COLO829 (cell line): ENCODE data around the gene GDPD3.
"Not testable (repeated sequence)": the region's sequence is repeated elsewhere in the genome, so short reads cannot be mapped to it uniquely, and the experiment has no call there.

Source experiments
- DNase-seq: peaks from one replicate; pipeline ENCODE4 v3.0.0; 2012; ENCODE audit warnings: low spot score

Gene GDPD3

DNA sequence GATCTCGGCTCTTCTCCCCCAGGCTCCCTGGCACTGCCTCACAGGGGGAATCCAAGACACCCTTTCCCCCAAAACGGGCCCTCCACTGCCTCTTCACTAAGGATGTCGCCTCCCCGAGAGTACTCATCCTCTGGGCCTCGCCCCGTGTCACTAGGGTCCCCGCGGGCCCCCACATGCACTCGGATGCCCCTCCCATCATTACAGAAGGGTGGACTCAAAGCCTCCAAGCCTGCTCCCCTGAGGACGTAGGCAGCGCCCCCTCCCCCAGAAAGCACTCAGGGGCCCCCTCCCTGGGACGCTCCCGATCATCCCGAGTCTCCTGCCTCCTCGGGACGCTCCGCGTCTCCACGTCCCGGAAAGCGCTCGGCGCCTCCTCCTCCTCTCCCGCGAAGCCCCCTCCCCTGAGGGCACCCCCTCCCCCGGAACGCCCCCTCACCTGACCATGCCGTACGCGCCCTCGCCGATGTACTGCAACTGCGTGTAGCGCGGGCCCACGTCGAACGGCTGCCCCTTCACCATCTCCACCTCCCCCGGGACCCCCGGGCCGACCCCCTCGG, 9.3 kb upstream of the GDPD3 start:
- DNase-seq: no peak

DNA sequence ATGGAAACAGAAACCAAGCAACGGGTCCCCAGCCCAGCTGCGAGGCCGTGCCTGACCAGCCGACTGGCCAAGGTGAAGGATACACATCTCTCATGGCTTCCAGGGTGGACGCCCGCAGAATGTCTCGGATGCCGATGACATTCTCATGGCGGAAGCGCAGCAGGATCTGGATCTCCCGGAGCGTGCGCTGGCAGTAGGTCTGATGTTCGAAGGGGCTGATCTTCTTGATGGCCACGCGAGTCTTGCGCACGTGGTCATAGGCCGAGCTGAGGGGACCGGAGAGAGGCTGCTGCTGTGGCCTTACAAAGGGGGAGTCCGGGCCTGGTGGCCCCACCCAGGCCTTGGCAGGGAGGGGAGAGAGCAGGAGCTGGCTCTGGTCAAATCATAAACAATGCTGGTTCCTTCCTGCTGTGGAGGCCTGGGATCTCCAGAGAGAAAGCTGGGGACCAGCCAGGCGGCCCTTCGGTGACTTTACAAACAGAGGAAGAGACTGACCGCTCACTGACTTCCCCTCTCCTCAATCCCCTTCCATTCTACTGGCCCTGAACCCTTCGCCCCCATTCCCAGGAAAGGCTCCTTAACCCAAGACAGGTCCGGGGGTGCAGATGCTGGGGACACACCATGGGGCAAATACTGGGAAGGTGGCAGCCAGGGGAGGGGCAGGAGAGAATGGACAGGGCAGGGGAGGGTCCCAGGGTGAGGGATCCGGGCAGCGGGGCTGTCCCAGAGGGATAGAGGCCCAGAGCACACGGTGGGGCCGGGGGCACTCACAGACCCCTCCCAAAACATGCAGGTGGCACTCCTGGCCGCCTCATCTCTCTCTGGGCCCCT, 8.6 kb upstream of the GDPD3 start:
- DNase-seq: no peak

DNA sequence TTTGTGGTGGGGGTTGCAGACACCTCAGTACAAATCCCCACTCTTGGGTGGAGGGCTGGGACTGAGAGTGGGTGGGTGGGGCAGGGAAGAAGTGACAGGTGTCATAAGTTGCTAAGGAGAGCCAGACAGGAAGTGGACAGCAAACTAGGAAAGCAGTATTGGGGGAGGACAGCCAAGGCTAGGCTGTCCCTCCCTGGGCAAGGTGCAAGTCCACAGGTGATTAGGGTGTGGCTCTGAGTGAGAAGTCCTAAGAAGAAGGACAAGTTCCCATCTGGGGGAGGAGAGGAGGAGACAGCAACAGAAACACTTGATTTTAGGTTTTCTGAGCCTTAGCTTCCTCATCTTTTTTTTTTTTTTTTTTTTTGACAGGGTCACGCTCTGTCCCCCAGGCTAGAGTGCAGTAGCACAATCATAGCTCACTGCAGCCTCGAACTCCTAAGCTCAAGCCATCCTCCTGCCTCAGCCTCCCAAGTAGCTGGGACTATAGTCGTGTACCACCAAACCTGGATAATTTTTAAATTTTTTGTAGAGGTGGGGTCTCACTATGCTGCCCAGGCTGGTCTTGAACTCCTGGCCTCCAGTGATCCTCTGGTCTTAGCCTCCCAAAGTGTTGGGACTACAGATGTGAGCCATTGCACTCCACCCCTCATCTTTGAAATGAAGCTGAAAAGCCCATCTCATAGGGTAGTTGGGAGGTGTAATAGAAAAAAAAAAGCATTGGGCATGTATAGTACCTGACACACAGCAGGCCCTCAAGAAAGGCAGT, 7.2 kb upstream of the GDPD3 start:
- no peak for DNase-seq

DNA sequence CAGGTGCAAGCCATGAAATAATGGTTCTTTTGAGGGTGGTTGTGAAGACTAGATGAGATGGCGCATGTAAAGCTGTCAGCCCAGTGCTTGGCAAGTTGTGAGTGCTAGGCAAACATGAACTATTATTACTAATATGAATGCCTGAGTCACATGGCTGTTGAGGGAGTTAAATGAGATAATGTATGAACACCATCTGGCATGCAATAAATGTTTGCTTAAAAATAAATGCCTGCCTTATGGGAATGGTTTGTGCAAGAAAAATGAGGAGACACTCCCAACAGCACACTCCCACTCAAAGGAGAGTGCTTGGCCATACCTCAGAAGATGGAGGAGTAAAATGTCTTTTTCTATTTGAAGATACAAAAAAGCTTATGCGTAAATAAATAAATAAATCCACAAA, 6.1 kb upstream of the GDPD3 start:
- no peak for DNase-seq

DNA sequence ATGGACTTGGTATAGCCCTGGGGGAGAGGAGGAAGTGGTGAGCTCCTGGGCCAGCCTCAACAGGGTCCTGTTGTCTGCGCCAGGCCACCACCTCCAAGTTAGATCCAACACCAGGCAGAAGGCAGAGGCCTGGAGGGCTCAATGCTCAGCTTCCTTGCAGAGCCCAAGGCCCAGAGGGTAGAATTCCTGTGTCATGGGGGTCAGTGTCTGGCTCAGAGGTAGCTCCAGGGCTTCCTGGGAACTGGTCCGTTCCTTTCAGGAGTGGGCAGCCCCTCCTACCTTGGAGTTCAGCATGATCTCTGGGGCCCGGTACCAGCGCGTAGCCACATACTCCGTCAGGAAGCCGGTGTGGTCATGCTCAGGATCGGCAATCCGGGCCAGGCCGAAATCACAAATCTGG, 4.4 kb upstream of the GDPD3 start:
- no peak for DNase-seq

DNA sequence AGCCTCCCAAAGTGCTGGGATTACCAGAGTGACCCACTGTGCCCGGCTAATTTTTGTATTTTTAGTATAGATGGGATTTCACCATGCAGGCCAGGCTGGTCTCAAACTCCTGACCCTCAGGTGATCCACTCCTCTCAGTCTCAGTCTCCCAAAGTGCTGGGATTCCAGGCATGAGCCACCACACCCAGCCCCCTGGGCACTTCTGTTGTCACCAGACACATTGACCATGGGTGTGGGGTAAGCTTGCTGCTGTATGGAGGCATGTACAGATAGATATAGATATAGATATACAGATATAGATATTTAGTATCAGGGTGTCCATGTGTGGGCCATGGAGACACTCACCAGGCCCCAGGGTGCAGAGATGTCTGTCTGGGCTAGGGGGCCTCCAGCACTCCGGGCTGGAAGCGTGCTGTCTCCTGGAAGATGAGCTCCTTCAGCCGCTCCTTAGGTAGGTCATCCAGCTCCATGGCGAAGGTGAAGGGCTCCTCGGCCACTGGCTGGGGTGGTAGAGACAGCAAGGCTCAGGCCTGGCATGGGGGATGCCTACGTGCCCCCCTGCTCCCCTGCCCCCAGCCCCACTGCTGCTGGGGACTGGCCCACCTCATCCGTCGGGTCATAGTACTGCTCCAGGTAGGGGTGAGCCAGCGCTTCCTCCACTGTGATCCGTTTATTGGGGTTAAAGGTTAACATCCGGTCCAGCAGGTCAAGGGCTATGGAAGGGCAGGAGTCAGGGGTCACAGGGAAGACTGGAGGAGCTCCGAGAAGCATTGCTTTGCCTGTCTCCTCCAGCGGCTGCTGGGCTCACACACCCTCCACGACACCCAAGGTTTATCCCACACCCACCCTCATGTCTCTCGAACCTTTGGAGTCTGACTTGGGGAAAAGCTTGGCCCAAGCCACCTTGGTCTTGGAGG, 3.2 kb upstream of the GDPD3 start:
- DNase-seq: no peak

DNA sequence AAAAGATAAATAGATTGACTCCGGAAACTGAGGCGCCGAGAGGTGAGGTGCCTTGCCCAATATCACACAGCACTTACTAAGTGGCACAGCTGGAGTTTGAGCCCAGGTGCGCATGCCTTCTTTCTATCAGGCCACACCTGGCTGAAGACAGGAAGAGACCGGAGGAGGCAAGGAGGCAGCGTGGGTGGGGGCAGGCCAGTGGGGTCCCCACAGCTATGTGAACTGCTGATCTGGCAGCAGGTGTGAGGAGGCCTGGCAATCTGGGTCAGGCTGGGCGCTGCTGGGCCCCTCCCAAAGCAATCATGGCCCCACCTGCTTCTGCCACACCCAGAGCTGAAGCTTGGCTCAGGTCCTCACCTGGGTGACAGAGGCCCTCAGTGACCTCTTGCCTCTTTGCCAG, 1.9 kb upstream of the GDPD3 start:
- no peak for DNase-seq

DNA sequence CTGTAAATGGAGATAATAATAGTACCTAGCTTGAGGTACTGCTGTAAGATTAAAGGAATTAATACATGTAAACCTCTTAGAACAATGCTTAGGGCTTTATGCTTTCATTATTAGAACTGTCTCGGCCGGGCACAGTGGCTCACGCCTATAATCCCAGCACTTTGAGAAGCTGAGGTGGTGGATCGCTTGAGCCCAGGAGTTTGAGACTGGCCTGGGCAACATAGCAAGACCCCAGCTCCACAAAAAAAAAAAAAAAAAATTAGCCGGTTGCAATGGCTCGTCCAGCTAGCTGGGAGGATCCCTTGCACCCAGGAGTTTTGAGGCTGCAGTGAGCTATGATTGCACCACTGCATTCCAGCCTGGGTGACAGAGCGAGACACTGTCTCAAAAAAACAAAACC, 1.5 kb upstream of the GDPD3 start:
- DNase-seq: not testable (repeated sequence)

DNA sequence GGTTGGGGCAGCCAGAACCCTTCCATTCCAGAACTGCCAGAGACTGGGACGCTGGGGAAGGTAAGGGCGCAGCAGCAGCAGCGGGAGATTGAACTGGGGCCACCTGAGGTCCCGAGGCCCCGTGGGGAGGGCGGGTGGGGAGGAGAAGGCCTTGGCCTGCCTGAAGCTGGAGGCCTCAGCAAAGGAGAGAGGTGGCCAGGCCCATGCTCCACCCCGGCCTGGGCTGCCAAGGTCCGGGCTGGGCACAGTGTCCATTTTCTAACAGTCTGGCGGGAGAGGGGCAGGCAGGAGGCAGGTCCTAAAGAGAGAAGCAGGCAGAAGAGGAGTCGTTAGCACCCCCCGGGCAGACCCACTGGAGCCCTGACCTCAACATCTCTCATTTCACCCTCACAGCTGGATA, 1.1 kb upstream of the GDPD3 start:
- DNase-seq: no peak

DNA sequence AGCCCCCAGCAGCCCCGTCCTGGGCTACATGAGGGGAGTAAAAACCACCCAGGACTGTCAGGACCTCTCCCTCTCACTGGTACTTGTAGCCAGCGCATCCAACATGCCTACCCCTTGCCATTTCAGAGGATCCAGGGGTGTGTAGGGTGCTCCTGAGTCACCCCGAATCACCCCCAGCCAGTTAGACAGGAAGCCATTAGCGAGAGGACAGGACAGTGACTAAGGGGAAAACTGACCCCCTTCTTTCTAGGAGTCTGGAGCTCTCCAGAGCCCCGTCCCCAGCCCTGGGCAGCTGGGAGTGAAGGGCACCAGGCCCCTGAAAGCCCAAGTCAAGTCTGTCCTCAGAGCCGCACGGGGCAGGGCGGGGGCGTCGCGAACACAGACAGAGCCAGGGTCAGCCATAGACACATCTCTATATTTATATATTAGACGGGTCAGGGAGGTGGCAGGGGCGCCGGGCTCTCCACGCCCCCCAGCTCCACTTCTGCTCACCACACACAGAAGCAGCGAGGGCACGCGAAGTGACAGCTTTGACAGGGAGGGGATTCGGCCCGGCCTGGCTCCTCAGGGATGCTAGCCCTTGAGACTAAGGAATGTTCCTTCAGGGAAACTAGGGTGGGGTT, 485 bp upstream of the GDPD3 start:
- DNase-seq: no peak

DNA sequence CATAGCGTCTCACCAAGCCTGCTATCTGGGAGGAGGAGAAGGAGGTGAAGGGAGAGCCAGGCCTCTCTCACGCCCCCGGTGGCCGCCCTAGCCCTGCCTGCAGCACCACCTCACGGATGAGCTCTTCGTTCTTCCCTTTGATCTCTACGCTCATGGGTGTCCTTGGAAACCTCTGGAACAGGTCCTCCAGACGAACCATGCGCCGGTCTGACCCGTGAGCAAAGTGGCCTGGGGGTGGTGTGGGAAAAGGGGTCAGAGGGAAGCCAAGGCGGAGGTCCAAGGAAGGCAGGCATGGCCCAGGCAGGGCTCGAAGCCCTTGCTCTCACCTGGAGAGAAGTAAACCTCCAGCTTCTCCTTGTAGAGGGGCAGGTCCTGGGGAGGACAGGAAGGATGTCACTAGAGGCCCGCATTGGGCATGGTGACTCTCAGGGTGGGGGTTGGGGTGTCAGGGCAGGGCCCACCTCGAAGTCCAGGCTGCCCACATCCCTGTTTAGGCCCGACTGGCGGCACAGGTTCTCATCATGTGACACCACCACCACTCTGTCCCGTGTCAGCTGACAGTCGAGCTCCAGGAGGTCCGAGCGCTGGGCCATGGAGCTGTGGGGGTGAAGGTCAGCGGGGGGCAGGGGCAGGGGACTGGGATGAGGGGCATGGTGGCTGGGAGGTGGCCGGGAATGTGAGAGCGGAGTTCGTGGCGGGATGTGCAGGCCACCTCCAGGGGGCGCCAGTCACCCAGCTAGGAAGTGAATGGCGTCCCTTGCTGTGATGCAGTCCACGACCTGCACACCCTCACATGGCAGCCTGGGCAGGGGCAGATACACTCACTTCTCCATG, 923 bp downstream of the GDPD3 start:
- peak; percentile 69 for DNase-seq

DNA sequence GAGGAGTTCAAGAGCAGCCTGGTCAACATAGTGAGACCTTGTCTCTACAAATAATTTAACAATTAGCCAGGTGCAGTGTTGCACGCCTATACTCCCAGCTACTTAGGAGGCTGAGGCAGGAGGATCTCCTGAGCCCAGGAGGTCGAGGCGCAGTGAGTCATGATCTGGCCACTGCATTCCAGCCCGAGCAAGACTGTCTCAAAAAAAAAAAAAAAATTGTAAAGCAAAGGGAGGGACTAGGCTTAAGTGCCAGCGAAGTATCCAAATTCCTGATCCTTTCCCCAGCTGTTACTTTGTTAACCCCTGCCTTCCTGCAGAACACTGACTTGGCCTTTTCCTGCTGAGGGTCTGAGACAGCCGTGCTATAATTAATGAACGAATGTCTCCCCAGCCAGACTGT, 2.7 kb downstream of the GDPD3 start:
- DNase-seq: no peak

DNA sequence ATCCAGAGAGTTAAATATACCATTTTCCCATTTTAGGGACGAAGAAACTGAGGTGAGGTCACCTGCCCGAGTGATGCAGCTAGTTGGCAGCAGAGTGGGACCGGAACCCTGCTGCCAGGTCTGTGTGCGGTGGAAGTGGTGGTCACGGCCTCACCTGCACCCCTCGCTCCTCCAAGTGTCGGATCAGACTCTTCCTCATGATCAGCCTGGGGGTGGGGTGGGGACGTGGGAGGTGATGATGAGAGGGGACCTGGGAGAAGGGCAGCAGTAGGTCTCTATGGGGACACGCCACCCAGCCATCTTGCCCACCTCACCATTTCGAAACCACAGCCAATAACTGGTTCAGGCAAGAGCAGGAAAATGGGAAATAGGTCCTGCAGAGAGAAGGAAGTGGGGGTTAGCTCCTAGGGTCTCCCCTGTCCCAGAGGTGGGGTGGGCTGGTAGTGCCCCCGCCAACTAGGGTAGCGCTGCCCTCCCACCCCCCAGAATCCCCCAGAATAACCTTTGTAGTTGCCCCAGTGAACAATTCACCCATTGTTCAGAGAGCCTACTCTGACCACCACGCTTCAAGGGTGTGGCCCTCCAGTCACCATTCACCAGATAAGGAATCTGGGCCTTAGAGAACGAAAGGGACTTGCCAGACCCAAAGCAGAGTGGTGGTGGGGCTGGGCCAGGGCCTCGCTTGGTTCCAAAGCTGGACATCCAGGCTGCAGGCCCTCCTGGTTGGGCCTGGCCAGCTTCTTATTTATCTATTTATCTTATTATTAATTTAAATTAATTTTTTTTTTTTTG, 5.1 kb downstream of the GDPD3 start:
- no peak for DNase-seq

DNA sequence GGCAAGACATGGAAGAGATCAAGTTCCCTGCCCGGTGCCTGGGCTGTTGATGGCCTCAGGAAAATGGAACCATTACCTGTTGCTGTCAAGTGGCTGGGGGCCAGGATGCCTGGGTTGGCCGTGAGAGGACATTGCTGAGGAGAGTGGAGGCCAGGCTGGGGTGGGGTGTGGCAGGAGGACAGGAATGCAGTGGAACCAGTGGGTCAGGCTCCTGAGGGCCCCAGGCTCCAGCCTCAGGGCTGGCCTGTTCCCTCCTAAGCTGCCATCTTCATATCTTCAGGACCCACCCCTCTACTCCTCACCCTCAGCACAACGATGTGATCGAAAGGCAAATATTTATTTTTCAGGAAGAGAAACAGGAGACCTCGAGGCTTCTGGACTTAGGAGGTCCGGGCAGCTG, 8.8 kb downstream of the GDPD3 start:
- DNase-seq: no peak

DNA sequence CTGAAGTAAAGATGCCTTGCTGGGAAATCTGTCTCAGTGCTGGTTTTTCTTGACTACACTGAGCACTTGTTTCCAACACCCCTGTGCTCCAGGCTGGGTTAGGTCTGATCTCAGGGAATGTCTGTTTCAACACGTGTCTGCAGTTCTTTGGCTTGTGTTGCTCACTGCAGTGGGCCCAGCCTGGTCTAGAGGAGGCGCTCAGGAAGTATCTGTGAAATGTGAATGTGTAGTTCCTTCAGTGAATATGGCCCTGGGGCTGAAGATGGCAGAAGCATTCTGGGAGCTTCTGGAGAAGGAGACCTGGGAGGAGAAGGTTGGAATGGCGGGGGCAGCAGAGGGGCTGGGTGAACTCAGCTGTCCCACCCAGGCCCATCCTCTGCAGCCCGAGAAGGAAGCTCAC, 9.2 kb downstream of the GDPD3 start:
- DNase-seq: no peak

DNA sequence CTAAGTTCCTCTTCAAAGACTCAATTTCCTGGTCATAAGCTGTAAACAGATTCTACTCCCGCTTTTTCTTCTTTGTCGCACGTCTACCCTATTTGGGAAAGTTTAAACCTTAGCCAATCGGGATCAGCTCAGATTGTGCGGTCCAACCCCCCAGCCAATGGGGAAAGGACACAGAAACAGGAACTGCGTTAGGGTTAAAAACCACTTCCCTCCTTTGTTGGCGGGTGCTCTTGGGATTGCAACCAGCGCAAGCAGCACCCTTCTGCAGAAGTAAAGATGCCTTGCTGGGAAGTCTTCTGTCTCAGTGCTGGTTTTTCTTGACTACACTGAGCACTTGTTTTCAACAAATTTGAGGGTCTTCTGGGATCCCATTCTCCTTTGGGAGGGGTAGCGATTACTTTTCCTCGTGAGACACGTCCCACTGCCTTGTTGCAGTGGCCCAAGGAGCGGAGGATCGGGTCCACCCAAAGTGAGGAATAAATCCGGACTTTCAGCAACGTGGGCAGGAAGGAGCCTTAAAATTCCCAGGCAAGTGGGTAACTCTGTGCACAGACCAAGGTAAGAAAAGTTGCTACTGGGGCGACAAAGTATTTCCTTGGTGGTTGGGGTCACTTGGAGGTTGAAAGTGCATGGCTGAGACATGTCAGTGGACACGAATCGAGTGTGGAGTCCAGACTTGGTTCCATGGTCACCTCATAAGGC, 16.3 kb downstream of the GDPD3 start:
- DNase-seq: no peak

DNA sequence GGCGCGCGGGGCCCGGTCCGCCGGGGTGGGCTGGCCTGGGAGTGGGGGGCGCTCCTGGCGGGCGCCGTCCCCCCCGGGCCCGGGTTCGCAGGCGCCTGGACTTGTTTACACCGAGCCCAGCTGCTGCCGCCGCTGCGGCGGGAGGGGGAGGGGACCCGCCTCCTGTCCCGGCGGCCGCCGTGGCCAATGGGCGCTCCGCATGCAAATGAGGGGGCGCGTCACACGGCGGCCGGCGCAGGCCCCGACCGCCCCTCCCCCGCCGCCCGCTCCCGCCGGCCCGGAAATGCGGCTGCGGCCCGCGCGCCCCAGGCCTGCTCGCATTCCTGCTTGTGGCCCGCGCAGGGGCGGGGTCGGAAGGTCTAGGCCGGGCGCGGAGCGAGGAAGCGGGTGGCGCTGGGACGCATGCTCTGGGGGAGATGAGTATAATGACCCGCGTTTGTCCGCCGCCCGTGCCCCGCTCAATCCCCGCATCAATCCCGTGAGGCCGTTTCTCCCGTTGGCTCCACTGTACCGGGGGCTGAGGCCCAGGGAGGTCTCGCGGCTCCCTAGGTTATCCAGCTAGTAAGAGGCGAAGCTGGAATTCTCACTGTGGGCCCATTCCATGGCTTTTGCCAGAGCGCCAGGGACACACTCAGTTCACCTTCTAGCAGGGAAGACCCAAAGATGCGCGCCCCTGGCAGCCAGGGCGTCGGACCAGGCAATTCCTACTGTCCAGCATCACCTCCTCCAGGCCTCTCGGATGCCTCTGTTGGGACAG, 17.1 kb downstream of the GDPD3 start, which contains the start of gene YPEL3:
YPEL3 (minus strand) TSS at position 109 of the 757 bp plus-strand sequence. CDS start 731 bp downstream, outside the sequence.
- peak; percentile 88 for DNase-seq
